A673 (cell line): ENCODE results near the gene LMCD1.

Experiments
- EZH2 ChIP-seq: fragments of 200-600 bp; sonication (generic); IDR thresholded peaks from 2 replicates; pipeline ENCODE4 v1.6.1; 2017; ENCODE audit warnings: borderline replicate concordance, low read depth, mild to moderate bottlenecking, mixed read lengths, antibody characterized with exemption, low read length; ENCODE audit not compliant: poor library complexity, severe bottlenecking
- TF ChIP-seq, protein P1 (sequence below): fragments of 300-800, 200-600 bp; sonication (generic); conservative IDR thresholded peaks from 2 replicates; pipeline ENCODE4 v1.5.1; 2017; ENCODE audit warnings: low read depth, mild to moderate bottlenecking, antibody characterized with exemption, low read length, moderate library complexity, mixed read lengths

DNA sequence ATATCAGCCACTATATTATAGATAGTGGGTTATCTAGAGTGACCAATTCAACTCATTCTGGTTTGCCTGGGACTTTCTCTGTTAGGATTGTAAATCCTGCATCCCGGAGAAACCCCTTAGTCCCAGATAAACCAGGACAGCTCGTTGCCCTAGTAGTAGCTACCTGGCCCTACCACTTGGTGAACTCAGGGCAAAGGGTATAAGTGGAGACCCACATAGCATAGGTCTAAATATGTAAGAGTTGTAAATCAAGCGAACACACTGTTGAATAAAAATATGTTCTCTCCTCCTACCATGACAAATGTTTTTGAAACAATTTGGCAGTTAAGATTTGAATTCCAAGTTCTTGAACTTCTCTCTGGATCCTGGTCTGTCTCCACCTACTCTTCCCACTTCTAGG lies 15.7 kb upstream of the LMCD1 start:
- TF ChIP-seq, protein P1, sequence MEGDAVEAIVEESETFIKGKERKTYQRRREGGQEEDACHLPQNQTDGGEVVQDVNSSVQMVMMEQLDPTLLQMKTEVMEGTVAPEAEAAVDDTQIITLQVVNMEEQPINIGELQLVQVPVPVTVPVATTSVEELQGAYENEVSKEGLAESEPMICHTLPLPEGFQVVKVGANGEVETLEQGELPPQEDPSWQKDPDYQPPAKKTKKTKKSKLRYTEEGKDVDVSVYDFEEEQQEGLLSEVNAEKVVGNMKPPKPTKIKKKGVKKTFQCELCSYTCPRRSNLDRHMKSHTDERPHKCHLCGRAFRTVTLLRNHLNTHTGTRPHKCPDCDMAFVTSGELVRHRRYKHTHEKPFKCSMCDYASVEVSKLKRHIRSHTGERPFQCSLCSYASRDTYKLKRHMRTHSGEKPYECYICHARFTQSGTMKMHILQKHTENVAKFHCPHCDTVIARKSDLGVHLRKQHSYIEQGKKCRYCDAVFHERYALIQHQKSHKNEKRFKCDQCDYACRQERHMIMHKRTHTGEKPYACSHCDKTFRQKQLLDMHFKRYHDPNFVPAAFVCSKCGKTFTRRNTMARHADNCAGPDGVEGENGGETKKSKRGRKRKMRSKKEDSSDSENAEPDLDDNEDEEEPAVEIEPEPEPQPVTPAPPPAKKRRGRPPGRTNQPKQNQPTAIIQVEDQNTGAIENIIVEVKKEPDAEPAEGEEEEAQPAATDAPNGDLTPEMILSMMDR: no peak
- no peak for TF ChIP-seq EZH2
